Keratinocyte (primary cell): ENCODE measurements around the gene CDC6.

ENCODE experiments used
- EZH2 ChIP-seq: IDR thresholded peaks from one replicate; pipeline ENCODE4 v1.6.1; 2012; ENCODE audit warnings: inconsistent platforms, mild to moderate bottlenecking, low read length, moderate library complexity
- TF ChIP-seq, protein P1 (sequence below), 3 experiments: IDR thresholded peaks in 1 of 3; conservative IDR thresholded peaks in 1 of 3; optimal IDR thresholded peaks in 1 of 3; 2 replicates in 2 of 3; 3 replicates in 1 of 3; pipeline versions ENCODE3 to v1.5.1; 2011; ENCODE audit warnings: low read length in 3 of 3, mild to moderate bottlenecking in 3 of 3, moderate library complexity in 2 of 3, control low read depth in 1 of 3, inconsistent platforms in 1 of 3; ENCODE audit not compliant: insufficient read depth in 2 of 3; ENCODE audit errors: extremely low read depth in 1 of 3

DNA sequence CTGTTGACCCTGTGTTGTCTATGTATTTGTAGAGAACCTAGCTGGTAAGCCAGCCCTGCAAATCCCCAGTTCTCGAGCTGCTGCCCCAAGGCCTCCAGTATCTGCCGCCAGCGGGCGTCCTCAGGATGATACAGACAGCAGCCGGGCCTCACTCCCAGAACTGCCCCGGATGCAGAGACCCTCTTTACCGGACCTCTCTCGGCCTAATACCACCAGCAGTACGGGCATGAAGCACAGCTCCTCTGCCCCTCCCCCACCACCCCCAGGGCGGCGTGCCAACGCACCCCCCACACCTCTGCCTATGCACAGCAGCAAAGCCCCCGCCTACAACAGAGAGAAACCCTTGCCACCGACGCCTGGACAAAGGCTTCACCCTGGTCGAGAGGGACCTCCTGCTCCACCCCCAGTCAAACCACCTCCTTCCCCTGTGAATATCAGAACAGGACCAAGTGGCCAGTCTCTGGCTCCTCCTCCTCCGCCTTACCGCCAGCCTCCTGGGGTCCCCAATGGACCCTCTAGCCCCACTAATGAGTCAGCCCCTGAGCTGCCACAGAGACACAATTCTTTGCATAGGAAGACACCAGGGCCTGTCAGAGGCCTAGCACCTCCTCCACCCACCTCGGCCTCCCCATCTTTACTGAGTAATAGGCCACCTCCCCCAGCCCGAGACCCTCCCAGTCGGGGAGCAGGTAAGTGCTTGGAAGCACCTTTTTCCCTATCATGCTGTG lies 23.1 kb upstream of the CDC6 start:
- TF ChIP-seq, protein P1, sequence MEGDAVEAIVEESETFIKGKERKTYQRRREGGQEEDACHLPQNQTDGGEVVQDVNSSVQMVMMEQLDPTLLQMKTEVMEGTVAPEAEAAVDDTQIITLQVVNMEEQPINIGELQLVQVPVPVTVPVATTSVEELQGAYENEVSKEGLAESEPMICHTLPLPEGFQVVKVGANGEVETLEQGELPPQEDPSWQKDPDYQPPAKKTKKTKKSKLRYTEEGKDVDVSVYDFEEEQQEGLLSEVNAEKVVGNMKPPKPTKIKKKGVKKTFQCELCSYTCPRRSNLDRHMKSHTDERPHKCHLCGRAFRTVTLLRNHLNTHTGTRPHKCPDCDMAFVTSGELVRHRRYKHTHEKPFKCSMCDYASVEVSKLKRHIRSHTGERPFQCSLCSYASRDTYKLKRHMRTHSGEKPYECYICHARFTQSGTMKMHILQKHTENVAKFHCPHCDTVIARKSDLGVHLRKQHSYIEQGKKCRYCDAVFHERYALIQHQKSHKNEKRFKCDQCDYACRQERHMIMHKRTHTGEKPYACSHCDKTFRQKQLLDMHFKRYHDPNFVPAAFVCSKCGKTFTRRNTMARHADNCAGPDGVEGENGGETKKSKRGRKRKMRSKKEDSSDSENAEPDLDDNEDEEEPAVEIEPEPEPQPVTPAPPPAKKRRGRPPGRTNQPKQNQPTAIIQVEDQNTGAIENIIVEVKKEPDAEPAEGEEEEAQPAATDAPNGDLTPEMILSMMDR (optimal IDR thresholded peaks at IDR 0.05 in 1 of 3, IDR thresholded peaks at IDR 0.05 in 1 of 3, conservative IDR thresholded peaks at IDR 0.05 in 1 of 3; ENCODE audit: extremely low read depth in 1 of 3, insufficient read depth in 2 of 3, low read length in 3 of 3): no peak
- no peak for TF ChIP-seq EZH2
